Thyroid gland (tissue), 4 donors: Measurements from ENCODE around the gene DNAAF9. TPM values are rescaled to one million over a fixed set of nuclear protein-coding genes. Genes with fewer than 3 reads are reported as not detected.

ENCODE experiments used
- DNase-seq, 2 donors: peaks; one replicate each; pipeline ENCODE4 v3.0.0-alpha.2; 2019
- H3K27ac ChIP-seq, 3 donors: fragments of 200-600 bp; sonication (generic); 1 replicate in 2 of 3; 2 replicates in 1 of 3; pipeline ENCODE4 v1.5.1; 2016 to 2019; ENCODE audit warnings: mild to moderate bottlenecking in 1 of 3, moderate library complexity in 1 of 3
- H3K27me3 ChIP-seq: fragments of 200-600 bp; sonication (generic); one replicate; pipeline ENCODE4 v1.5.1; 2019
- H3K36me3 ChIP-seq, 2 donors: fragments of 200-600 bp; sonication (generic); one replicate each; pipeline ENCODE4 v1.5.1; 2016 to 2019
- H3K4me1 ChIP-seq, 2 donors: fragments of 200-600 bp; sonication (generic); one replicate each; pipeline ENCODE4 v1.5.1; 2017 to 2019
- H3K4me3 ChIP-seq, 3 donors: fragments of 200-600 bp; sonication (generic); replicated peaks in 1 of 3; 1 replicate in 2 of 3; 2 replicates in 1 of 3; pipeline ENCODE4 v1.5.1; 2016; ENCODE audit warnings: mild to moderate bottlenecking in 1 of 3
- H3K9me3 ChIP-seq: fragments of 200-600 bp; sonication (generic); one replicate; pipeline ENCODE4 v1.5.1; 2017
- CTCF ChIP-seq, 6 experiments: fragments of 200-600 bp in 3 of 6; fragments of 450-650 bp in 3 of 6; sonication (generic) in 3 of 6; IDR thresholded peaks; one replicate each; pipeline ENCODE4 v1.5.1; 2016 to 2019; ENCODE audit warnings: antibody characterized with exemption in 6 of 6, mild to moderate bottlenecking in 2 of 6, inconsistent platforms in 1 of 6, moderate library complexity in 1 of 6
- POLR2A ChIP-seq, 2 donors: fragments of 450-650 bp; IDR thresholded peaks; one replicate each; pipeline ENCODE4 v1.6.1; 2017; ENCODE audit warnings: antibody characterized with exemption in 2 of 2, mild to moderate bottlenecking in 2 of 2, moderate library complexity in 1 of 2
- WGBS, 2 donors: methylation state at CpG; one replicate each; pipeline ENCODE4 v1.1.5; 2017; 5-methylcytosine and 5-hydroxymethylcytosine counted together
- intact Hi-C: fragments of 100-400 bp; cut with DNase I; formaldehyde crosslinking; loops from one replicate; pipeline ENCODE4 v1.15.1; 2023
- total RNA-seq, 4 donors: library from RNA; depleted of rRNA; stranded (reverse); fragments of >200 nt; gene quantifications; one replicate each; pipeline ENCODE4 v1.2.3, GENCODE V29; 2016

Gene DNAAF9
- total RNA-seq, 4 donors from 2014 or later = 18.0 to 29.8 (median 22.5) TPM

GRCh38 chr20:3413393-3413889, 6.0 kb upstream of the DNAAF9 start:
- TF ChIP-seq POLR2A (IDR thresholded peaks at IDR 0.05) = no peak
- TF ChIP-seq CTCF (IDR thresholded peaks at IDR 0.05) = no peak
- Histone ChIP-seq H3K27me3 (no peaks in the 10 kb centered on the region), H3K36me3 (no peaks in the 10 kb centered on the region), H3K9me3 (no peaks in the 10 kb centered on the region), H3K4me1 (peaks cover 0 to 4% of the 10 kb centered on the region in 2 donors), H3K27ac (no peak overlapping the region), H3K4me3 (no peak overlapping the region)
- WGBS, 2 donors = 80 to 89% methylated on average over 4 of the region's 4 CpGs
- no peak for DNase-seq
- intact Hi-C loops = no loop called here

GRCh38 chr20:3412600-3413392, 5.3 kb upstream of the DNAAF9 start:
- intact Hi-C loops = no loop called here
- no peaks in the 10 kb centered on the region for H3K27me3 ChIP-seq
- peaks cover 0 to 4% of the 10 kb centered on the region in 2 donors for H3K4me1 ChIP-seq
- DNase-seq = no peak
- TF ChIP-seq POLR2A (IDR thresholded peaks at IDR 0.05) (no peak), CTCF (IDR thresholded peaks at IDR 0.05) (no peak)
- H3K4me3 ChIP-seq = no peak overlapping the region
- H3K27ac ChIP-seq = no peak overlapping the region
- 92 to 93% methylated on average over 11 of the region's 11 CpGs for WGBS, 2 donors
- no peaks in the 10 kb centered on the region for H3K9me3 ChIP-seq
- H3K36me3 ChIP-seq = no peaks in the 10 kb centered on the region

- H3K4me3 ChIP-seq = no peak overlapping the region
- peaks cover 9 to 11% of the 10 kb centered on the region in 2 donors for H3K4me1 ChIP-seq
- TF ChIP-seq CTCF (IDR thresholded peaks at IDR 0.05) = no peak
- H3K9me3 ChIP-seq = no peaks in the 10 kb centered on the region
- H3K27me3 ChIP-seq = no peaks in the 10 kb centered on the region
- no peak for DNase-seq
- 87 to 91% methylated on average over 2 of the region's 2 CpGs for WGBS, 2 donors
- H3K36me3 ChIP-seq = no peaks in the 10 kb centered on the region
- intact Hi-C loops = no loop called here
- H3K27ac ChIP-seq = no peak overlapping the region
These were observed 3.0 kb upstream of the DNAAF9 start for GRCh38 chr20:3410464-3410863.

GRCh38 chr20:3409417-3409816, 1.9 kb upstream of the DNAAF9 start:
- 96 to 99% methylated on average over 10 of the region's 10 CpGs for WGBS, 2 donors
- Histone ChIP-seq H3K9me3 (no peaks in the 10 kb centered on the region), H3K4me1 (peaks cover 10 to 12% of the 10 kb centered on the region in 2 donors), H3K36me3 (no peaks in the 10 kb centered on the region), H3K4me3 (no peak overlapping the region), H3K27ac (peak overlapping the region in 1 of 3 donors; percentile 94), H3K27me3 (no peaks in the 10 kb centered on the region)
- peak in 1 of 2 donors; percentile 5 for DNase-seq
- intact Hi-C loops = loop anchor here (10.0 kb wide), 1 partner anchor 205 kb away; the partner anchor contains the start of genes DDRGK1 and ITPA
- TF ChIP-seq CTCF (IDR thresholded peaks at IDR 0.05) (no peak), POLR2A (IDR thresholded peaks at IDR 0.05) (no peak)
